Kidney epithelial cell (primary cell): ENCODE measurements around the gene GGA3. TPM values are rescaled to one million over a fixed set of nuclear protein-coding genes. Genes with fewer than 3 reads are reported as not detected.

Source experiments
- total RNA-seq: library from RNA; depleted of rRNA; stranded (reverse); fragments of >200 nt; gene quantifications from 2 replicates; pipeline ENCODE4 v1.2.3, GENCODE V29; 2015

The GGA3 gene
- total RNA-seq, 1 donor from 2014 or later: 24.8 TPM

Other genes starting within 250 kb of the GGA3 start
- 68.5 and 77.7 TPM in 2 replicates for gene MRPL58, start 248.9 kb downstream of the GGA3 start, total RNA-seq
- 247 and 275 TPM in 2 replicates for gene ATP5PD, start 214.6 kb downstream of the GGA3 start, total RNA-seq
- gene KCTD2, start 214.4 kb downstream of the GGA3 start, total RNA-seq: 15.6 and 19.2 TPM in 2 replicates
- 19.1 and 23.1 TPM in 2 replicates for gene SLC16A5, start 173.7 kb downstream of the GGA3 start, total RNA-seq
- 7.9 and 8.0 TPM in 2 replicates for gene ARMC7, start 151.6 kb downstream of the GGA3 start, total RNA-seq
- gene NT5C, start 129.9 kb downstream of the GGA3 start, total RNA-seq: 107 and 114 TPM in 2 replicates
- 453 and 466 TPM in 2 replicates for gene JPT1, start 107.1 kb downstream of the GGA3 start, total RNA-seq
- 61.9 and 76.0 TPM in 2 replicates for gene SUMO2, start 78.6 kb downstream of the GGA3 start, total RNA-seq
- 33.1 and 37.2 TPM in 2 replicates for gene NUP85, start 55.9 kb downstream of the GGA3 start, total RNA-seq
- gene MRPS7, start 273 bp upstream of the GGA3 start, total RNA-seq: 57.8 and 69.4 TPM in 2 replicates
- gene MIF4GD, start 9.6 kb upstream of the GGA3 start, total RNA-seq: 26.7 and 36.1 TPM in 2 replicates
- 6.0 and 7.1 TPM in 2 replicates for gene SLC25A19, start 27.8 kb upstream of the GGA3 start, total RNA-seq
- gene GRB2, start 144.1 kb upstream of the GGA3 start, total RNA-seq: 71.9 and 121 TPM in 2 replicates
- 72.7 and 86.4 TPM in 2 replicates for gene TMEM94, start 195.0 kb upstream of the GGA3 start, total RNA-seq